K562 (cell line): Measurements from ENCODE around the gene CAPN8. TPM values are rescaled to one million over a fixed set of nuclear protein-coding genes. Genes with fewer than 3 reads are reported as not detected.
A peak's percentile ranks its signal among the peaks of the same experiment; 100 is the strongest.

Source experiments
- COPS2 ChIP-seq: fragments of 450-650 bp; conservative IDR thresholded peaks from 2 replicates; pipeline ENCODE4 v1.6.1; 2016; ENCODE audit warnings: mild to moderate bottlenecking, moderate library complexity
- DNMT1 ChIP-seq: fragments of 450-650 bp; IDR thresholded peaks from 2 replicates; pipeline ENCODE4 v1.6.1; 2016; ENCODE audit warnings: antibody characterized with exemption, mild to moderate bottlenecking
- ELF1 ChIP-seq: fragments of 200-800 bp; sonication (Bioruptor generic); IDR thresholded peaks from 2 replicates; pipeline ENCODE4 v1.6.1; 2016; ENCODE audit warnings: missing genetic modification characterization, missing compliant biosample characterization
- GTF2A2 ChIP-seq: IDR thresholded peaks from 2 replicates; pipeline ENCODE4 v1.6.1; 2016; ENCODE audit warnings: mild to moderate bottlenecking, missing genetic modification characterization, missing compliant biosample characterization
- HIVEP1 ChIP-seq: fragments of 250-450 bp; sonication (Bioruptor Pico); IDR thresholded peaks from 2 replicates; pipeline ENCODE4 v1.4.0; 2020; ENCODE audit warnings: mild to moderate bottlenecking
- LEF1 ChIP-seq: fragments of 450-650 bp; IDR thresholded peaks from 2 replicates; pipeline ENCODE4 v1.6.1; 2016; ENCODE audit warnings: mild to moderate bottlenecking
- MAFF ChIP-seq: IDR thresholded peaks from 2 replicates; pipeline ENCODE4 v1.6.1; 2012; ENCODE audit warnings: low read length, improper control_type of control experiment
- NFXL1 ChIP-seq: fragments of 450-650 bp; formaldehyde crosslinking; IDR thresholded peaks from 2 replicates; pipeline ENCODE4 v1.4.0; 2021; ENCODE audit warnings: mild to moderate bottlenecking
- NR4A1 ChIP-seq, 2 experiments: fragments of 250-450 bp in 1 of 2; fragments of 450-650 bp in 1 of 2; sonication (Bioruptor Pico) in 1 of 2; IDR thresholded peaks; 2 replicates each; pipeline versions ENCODE4 v1.4.0 to v1.6.1; 2016 to 2020; ENCODE audit warnings: mild to moderate bottlenecking in 2 of 2, missing compliant biosample characterization in 1 of 2, missing genetic modification characterization in 1 of 2, moderate library complexity in 1 of 2
- PML ChIP-seq: IDR thresholded peaks from 2 replicates; pipeline ENCODE4 v1.6.1; 2012; ENCODE audit warnings: low read length, inconsistent platforms
- POLR2A ChIP-seq: fragments of 450-650 bp; conservative IDR thresholded peaks from 2 replicates; pipeline ENCODE4 v1.6.1; 2016
- SAFB ChIP-seq: fragments of 200-400 bp; formaldehyde crosslinking; IDR thresholded peaks from 2 replicates; pipeline ENCODE4 v1.6.1; 2017; ENCODE audit warnings: low read depth, low read length, borderline replicate concordance
- SP1 ChIP-seq: sonication (generic); formaldehyde crosslinking; IDR thresholded peaks from 2 replicates; pipeline ENCODE4 v1.8.1; 2022; ENCODE audit warnings: mild to moderate bottlenecking, missing genetic modification reagents
- TEAD1 ChIP-seq, 2 experiments: fragments of 450-650 bp in 1 of 2; sonication (generic) in 1 of 2; formaldehyde crosslinking; IDR thresholded peaks; 2 replicates each; pipeline versions ENCODE4 v1.4.0 to v1.8.0; 2020 to 2022; ENCODE audit warnings: mild to moderate bottlenecking in 2 of 2, missing genetic modification reagents in 1 of 2
- ZNF324 ChIP-seq: fragments of 250-450 bp; sonication (Bioruptor Pico); IDR thresholded peaks from 2 replicates; pipeline ENCODE4 v1.4.0; 2020; ENCODE audit warnings: mild to moderate bottlenecking
- ZNF707 ChIP-seq: fragments of 250-450 bp; sonication (Bioruptor Pico); conservative IDR thresholded peaks from 2 replicates; pipeline ENCODE4 v1.8.0; 2022; ENCODE audit warnings: inconsistent platforms, mild to moderate bottlenecking, moderate library complexity
- ZNF717 ChIP-seq: fragments of 250-450 bp; sonication (Bioruptor Pico); IDR thresholded peaks from 2 replicates; pipeline ENCODE4 v1.5.0; 2021
- ZNF764 ChIP-seq: fragments of 250-450 bp; sonication (Bioruptor Pico); IDR thresholded peaks from 2 replicates; pipeline ENCODE4 v1.4.0; 2020; ENCODE audit warnings: low read depth, mild to moderate bottlenecking, moderate library complexity
- polyA plus RNA-seq, 8 experiments: library from polyadenylated mRNA; depleted of rRNA in 4 of 8; stranded (reverse) in 5 of 8; unstranded in 3 of 8; fragments of >200 nt; fragmentation: Nextera tagmentation in 2 of 8; fragmentation: Illumina TruSeq in 1 of 8; extraction: Ambion mirVana in 2 of 8; extraction: Trizol in 1 of 8; gene quantifications; 2 replicates each; pipeline versions ENCODE4 v1.2.1 to v1.2.3, GENCODE V29; 2011 to 2014; ENCODE audit warnings: inconsistent platforms in 1 of 8, missing spikeins in 1 of 8
- total RNA-seq, 7 experiments: library from RNA; depleted of rRNA in 6 of 7; stranded (reverse); fragments of >200 nt in 6 of 7; fragmentation: Illumina TruSeq in 2 of 7; extraction: Trizol in 2 of 7; gene quantifications; 2 replicates each; pipeline versions ENCODE4 v1.2.1 to v1.2.3, GENCODE V29; 2011 to 2021; ENCODE audit warnings: low replicate concordance in 1 of 7
- TF ChIP-seq, protein P1 (sequence below): sonication (generic); formaldehyde crosslinking; IDR thresholded peaks from 2 replicates; pipeline ENCODE4 v1.8.0; 2022; ENCODE audit warnings: mild to moderate bottlenecking, low read depth, missing genetic modification reagents
- TF ChIP-seq, protein P2 (sequence below): fragments of 450-650 bp; IDR thresholded peaks from 2 replicates; pipeline ENCODE4 v1.7.0; 2016; ENCODE audit warnings: borderline replicate concordance
- TF ChIP-seq, protein P3 (sequence below): fragments of 250-450 bp; sonication (Bioruptor Pico); IDR thresholded peaks from 2 replicates; pipeline ENCODE4 v1.5.0; 2020; ENCODE audit warnings: mild to moderate bottlenecking
- TF ChIP-seq, protein P4 (sequence below): fragments of 250-450 bp; sonication (Bioruptor Pico); IDR thresholded peaks from 2 replicates; pipeline ENCODE4 v1.5.0; 2022; ENCODE audit warnings: mild to moderate bottlenecking
- TF ChIP-seq, protein P5 (sequence below): fragments of 450-650 bp; conservative IDR thresholded peaks from 2 replicates; pipeline ENCODE4 v1.6.1; 2016; ENCODE audit warnings: missing genetic modification characterization, low read depth, mild to moderate bottlenecking, missing compliant biosample characterization, moderate library complexity

The CAPN8 gene
- total and polyA plus RNA-seq, 9 of the 15 experiments (the other 6 are each of a cell fraction or from before 2014, with no cell fraction given): 0.06 TPM; not detected in 8

DNA sequence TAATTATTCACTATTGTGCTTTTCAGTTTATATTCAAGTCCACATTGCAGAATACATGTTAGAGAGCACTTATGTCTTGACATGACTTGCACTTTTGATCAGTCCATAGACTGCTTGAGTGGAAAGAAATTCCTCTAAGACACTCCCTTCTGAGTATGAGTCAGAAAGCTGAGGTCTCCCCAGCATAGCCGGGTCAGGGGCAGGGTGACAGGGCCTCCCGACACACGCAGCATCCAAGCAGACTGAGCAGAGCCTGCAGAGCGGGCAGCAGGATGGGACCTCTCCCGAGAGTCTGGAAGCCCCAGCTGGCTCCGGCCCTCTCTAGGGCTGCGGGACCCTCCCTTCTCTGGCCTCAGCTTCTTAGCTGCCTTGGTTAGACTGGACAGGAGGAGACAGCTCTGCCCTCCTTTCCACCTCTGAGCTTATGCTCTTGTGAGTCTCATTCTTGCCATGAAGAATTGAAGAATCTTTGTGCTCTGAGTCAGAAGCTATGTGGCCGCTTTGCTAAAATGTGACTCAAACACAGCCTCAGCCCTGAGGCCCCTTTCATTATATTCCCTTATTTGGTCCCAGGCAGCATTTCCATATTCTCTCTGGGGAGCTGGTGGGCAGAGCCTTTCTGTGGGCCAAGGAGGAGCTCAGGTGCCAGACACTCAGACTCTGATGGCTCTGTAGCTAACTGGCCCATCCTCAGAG, 35.6 kb upstream of the CAPN8 start (continued):
- TF ChIP-seq, protein P1, sequence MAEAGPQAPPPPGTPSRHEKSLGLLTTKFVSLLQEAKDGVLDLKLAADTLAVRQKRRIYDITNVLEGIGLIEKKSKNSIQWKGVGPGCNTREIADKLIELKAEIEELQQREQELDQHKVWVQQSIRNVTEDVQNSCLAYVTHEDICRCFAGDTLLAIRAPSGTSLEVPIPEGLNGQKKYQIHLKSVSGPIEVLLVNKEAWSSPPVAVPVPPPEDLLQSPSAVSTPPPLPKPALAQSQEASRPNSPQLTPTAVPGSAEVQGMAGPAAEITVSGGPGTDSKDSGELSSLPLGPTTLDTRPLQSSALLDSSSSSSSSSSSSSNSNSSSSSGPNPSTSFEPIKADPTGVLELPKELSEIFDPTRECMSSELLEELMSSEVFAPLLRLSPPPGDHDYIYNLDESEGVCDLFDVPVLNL (CRISPR knock-in tag): no peak
- TF ChIP-seq, protein P2, sequence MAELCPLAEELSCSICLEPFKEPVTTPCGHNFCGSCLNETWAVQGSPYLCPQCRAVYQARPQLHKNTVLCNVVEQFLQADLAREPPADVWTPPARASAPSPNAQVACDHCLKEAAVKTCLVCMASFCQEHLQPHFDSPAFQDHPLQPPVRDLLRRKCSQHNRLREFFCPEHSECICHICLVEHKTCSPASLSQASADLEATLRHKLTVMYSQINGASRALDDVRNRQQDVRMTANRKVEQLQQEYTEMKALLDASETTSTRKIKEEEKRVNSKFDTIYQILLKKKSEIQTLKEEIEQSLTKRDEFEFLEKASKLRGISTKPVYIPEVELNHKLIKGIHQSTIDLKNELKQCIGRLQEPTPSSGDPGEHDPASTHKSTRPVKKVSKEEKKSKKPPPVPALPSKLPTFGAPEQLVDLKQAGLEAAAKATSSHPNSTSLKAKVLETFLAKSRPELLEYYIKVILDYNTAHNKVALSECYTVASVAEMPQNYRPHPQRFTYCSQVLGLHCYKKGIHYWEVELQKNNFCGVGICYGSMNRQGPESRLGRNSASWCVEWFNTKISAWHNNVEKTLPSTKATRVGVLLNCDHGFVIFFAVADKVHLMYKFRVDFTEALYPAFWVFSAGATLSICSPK: no peak
- TF ChIP-seq, protein P3, sequence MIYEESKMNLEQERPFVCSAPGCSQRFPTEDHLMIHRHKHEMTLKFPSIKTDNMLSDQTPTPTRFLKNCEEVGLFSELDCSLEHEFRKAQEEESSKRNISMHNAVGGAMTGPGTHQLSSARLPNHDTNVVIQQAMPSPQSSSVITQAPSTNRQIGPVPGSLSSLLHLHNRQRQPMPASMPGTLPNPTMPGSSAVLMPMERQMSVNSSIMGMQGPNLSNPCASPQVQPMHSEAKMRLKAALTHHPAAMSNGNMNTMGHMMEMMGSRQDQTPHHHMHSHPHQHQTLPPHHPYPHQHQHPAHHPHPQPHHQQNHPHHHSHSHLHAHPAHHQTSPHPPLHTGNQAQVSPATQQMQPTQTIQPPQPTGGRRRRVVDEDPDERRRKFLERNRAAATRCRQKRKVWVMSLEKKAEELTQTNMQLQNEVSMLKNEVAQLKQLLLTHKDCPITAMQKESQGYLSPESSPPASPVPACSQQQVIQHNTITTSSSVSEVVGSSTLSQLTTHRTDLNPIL (CRISPR knock-in tag): no peak
- TF ChIP-seq SP1 (CRISPR knock-in tag) (no peak), LEF1 (0 out of 2 replicates have a peak, but pooled peaks have one; percentile 44), DNMT1 (no peak), COPS2 (no peak), PML (no peak), NR4A1 (CRISPR knock-in tag; IDR thresholded peaks at IDR 0.05) (no peak), NR4A1 (tag; IDR thresholded peaks at IDR 0.05) (no peak), ZNF324 (no peak), HIVEP1 (CRISPR knock-in tag) (no peak), SAFB (no peak), POLR2A (peak; percentile 59; the same call in 1 of the 2 replicates), NFXL1 (no peak), ZNF707 (CRISPR knock-in tag) (no peak), MAFF (peak; percentile 92), TEAD1 (CRISPR knock-in tag; IDR thresholded peaks at IDR 0.05) (peak; percentile 40 to 64; a peak in 1 of 4 replicates), GTF2A2 (tag) (no peak), ZNF717 (CRISPR knock-in tag) (no peak), ZNF764 (CRISPR knock-in tag) (no peak), ELF1 (tag) (no peak)
- TF ChIP-seq, protein P4, sequence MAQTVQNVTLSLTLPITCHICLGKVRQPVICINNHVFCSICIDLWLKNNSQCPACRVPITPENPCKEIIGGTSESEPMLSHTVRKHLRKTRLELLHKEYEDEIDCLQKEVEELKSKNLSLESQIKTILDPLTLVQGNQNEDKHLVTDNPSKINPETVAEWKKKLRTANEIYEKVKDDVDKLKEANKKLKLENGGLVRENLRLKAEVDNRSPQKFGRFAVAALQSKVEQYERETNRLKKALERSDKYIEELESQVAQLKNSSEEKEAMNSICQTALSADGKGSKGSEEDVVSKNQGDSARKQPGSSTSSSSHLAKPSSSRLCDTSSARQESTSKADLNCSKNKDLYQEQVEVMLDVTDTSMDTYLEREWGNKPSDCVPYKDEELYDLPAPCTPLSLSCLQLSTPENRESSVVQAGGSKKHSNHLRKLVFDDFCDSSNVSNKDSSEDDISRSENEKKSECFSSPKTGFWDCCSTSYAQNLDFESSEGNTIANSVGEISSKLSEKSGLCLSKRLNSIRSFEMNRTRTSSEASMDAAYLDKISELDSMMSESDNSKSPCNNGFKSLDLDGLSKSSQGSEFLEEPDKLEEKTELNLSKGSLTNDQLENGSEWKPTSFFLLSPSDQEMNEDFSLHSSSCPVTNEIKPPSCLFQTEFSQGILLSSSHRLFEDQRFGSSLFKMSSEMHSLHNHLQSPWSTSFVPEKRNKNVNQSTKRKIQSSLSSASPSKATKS: no peak
- TF ChIP-seq, protein P5, sequence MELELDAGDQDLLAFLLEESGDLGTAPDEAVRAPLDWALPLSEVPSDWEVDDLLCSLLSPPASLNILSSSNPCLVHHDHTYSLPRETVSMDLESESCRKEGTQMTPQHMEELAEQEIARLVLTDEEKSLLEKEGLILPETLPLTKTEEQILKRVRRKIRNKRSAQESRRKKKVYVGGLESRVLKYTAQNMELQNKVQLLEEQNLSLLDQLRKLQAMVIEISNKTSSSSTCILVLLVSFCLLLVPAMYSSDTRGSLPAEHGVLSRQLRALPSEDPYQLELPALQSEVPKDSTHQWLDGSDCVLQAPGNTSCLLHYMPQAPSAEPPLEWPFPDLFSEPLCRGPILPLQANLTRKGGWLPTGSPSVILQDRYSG (tag): no peak
